Panc1 (cell line): ENCODE measurements around the gene CCDC69. TPM values are rescaled to one million over a fixed set of nuclear protein-coding genes. Genes with fewer than 3 reads are reported as not detected.

ENCODE experiments used
- ATAC-seq: fragments of 200-7000 bp; cut with Tn5 transposase; 2 replicates; pipeline ENCODE4 v1.9.1; 2020; ENCODE audit warnings: mild to moderate bottlenecking, moderate library complexity
- BruUV-seq: library from RNA; stranded (reverse); fragments of 400-500 nt; replicated peaks from 2 replicates; lab custom pipeline; 2021; lab: Mats Ljungman, UMichigan
- CTCF ChIA-PET: fragments of 300-600 bp; sonication (Branson Sonifier 250); formaldehyde crosslinking; loops from one replicate; lab custom pipeline; 2022; ENCODE audit warnings: antibody characterized with exemption; lab: Charles Lee
- POLR2A ChIA-PET: fragments of 300-600 bp; sonication (Branson Sonifier 250); formaldehyde crosslinking; loops from one replicate; lab custom pipeline; 2022; ENCODE audit warnings: antibody characterized with exemption; lab: Charles Lee
- DNase-seq: peaks from one replicate; pipeline ENCODE4 v3.0.0-alpha.2; 2010; ENCODE audit warnings: low read depth, low spot score
- H3K27ac ChIP-seq: 2 replicates; pipeline ENCODE4 v1.5.1; 2011; ENCODE audit warnings: mild to moderate bottlenecking, low read length, inconsistent platforms
- H3K27me3 ChIP-seq: fragments of 200-500 bp; sonication (Bioruptor generic); 2 replicates; pipeline ENCODE4 v1.6.0; 2014; ENCODE audit warnings: low read length, inconsistent platforms; ENCODE audit not compliant: control insufficient read depth, insufficient read depth
- H3K36me3 ChIP-seq: fragments of 200-500 bp; sonication (Bioruptor generic); 2 replicates; pipeline ENCODE4 v1.5.1; 2014; ENCODE audit warnings: inconsistent platforms, mild to moderate bottlenecking, low read length, moderate library complexity; ENCODE audit not compliant: control insufficient read depth, insufficient read depth
- H3K4me1 ChIP-seq: 2 replicates; pipeline ENCODE4 v1.5.1; 2011; ENCODE audit warnings: inconsistent platforms, mild to moderate bottlenecking, low read length, moderate library complexity; ENCODE audit not compliant: control insufficient read depth, insufficient read depth
- H3K4me3 ChIP-seq, 2 experiments: 2 replicates each; pipeline ENCODE4 v1.5.1; 2011 to 2012; ENCODE audit warnings: low read depth in 2 of 2, low read length in 2 of 2, mild to moderate bottlenecking in 2 of 2, inconsistent platforms in 1 of 2, moderate library complexity in 1 of 2
- H3K9me3 ChIP-seq: fragments of 200-500 bp; sonication (Bioruptor generic); 2 replicates; pipeline ENCODE4 v1.5.1; 2014; ENCODE audit warnings: low read depth, mild to moderate bottlenecking, inconsistent platforms, low read length, moderate library complexity; ENCODE audit not compliant: control insufficient read depth, insufficient read depth
- CTCF ChIP-seq: fragments of 450-650 bp; IDR thresholded peaks from 2 replicates; pipeline ENCODE4 v1.5.1; 2017; ENCODE audit warnings: mild to moderate bottlenecking
- POLR2AphosphoS5 ChIP-seq: IDR thresholded peaks from 2 replicates; pipeline ENCODE4 v1.6.1; 2012; ENCODE audit warnings: mild to moderate bottlenecking, low read depth, low read length, moderate library complexity
- REST ChIP-seq, 2 experiments: IDR thresholded peaks; 2 replicates each; pipeline ENCODE4 v1.6.1; 2011 to 2012; ENCODE audit warnings: low read depth in 2 of 2, control low read depth in 1 of 2, low read length in 1 of 2, mild to moderate bottlenecking in 1 of 2, moderate library complexity in 1 of 2; ENCODE audit not compliant: insufficient read depth in 1 of 2
- SIN3A ChIP-seq: IDR thresholded peaks from 2 replicates; pipeline ENCODE4 v1.6.1; 2012; ENCODE audit warnings: low read depth, mild to moderate bottlenecking, low read length, moderate library complexity, borderline replicate concordance; ENCODE audit not compliant: insufficient read depth
- TCF7L2 ChIP-seq: IDR thresholded peaks from 2 replicates; pipeline ENCODE4 v1.6.1; 2011; ENCODE audit warnings: mild to moderate bottlenecking, low read depth, low read length, inconsistent platforms
- in situ Hi-C: cut with HindIII; loops from 2 replicates; pipeline ENCODE4 v1.10.0; 2016; ENCODE audit warnings: low sequenced_read_pairs, low pct_unique_long_range_greater_than_20kb
- intact Hi-C: fragments of 100-400 bp; cut with micrococcal nuclease; formaldehyde crosslinking; loops from one replicate; pipeline ENCODE4 v1.10.0; 2022; ENCODE audit not compliant: unreplicated experiment
- total RNA-seq: library from RNA; stranded (reverse); gene quantifications from one replicate; pipeline ENCODE4 v1.2.1, GENCODE V29; 2021; ENCODE audit not compliant: unreplicated experiment

The CCDC69 gene
- total RNA-seq, 1 experiment from 2014 or later = 2.1 TPM

GRCh38 chr5:151137067-151137825, 86.6 kb downstream of the CCDC69 start:
- no TSS peak for BruUV-seq
- Histone ChIP-seq H3K27ac (no peak overlapping the region), H3K36me3 (no peaks in the 10 kb centered on the region), H3K27me3 (no peaks in the 10 kb centered on the region), H3K4me1 (no peaks in the 10 kb centered on the region), H3K4me3 (no peak overlapping the region), H3K9me3 (no peaks in the 10 kb centered on the region)
- DNase-seq (no peak), ATAC-seq (no peak)
- POLR2A ChIA-PET = no interaction called here
- in situ Hi-C loops = no loop called here
- intact Hi-C loops = no loop called here
- no peak for TF ChIP-seq POLR2AphosphoS5
- TF ChIP-seq SIN3A = no peak
- no peak for TF ChIP-seq CTCF
- TF ChIP-seq TCF7L2 = no peak
- TF ChIP-seq REST (IDR thresholded peaks at IDR 0.05; ENCODE audit: insufficient read depth in 1 of 2, low read depth in 2 of 2, low read length in 1 of 2) = no peak
- CTCF ChIA-PET = no interaction called here

- no peak for DNase-seq
- POLR2A ChIA-PET = no interaction called here
- CTCF ChIA-PET = no interaction called here
- Histone ChIP-seq H3K27me3 (no peaks in the 10 kb centered on the region), H3K9me3 (no peaks in the 10 kb centered on the region), H3K4me1 (no peaks in the 10 kb centered on the region), H3K4me3 (no peak overlapping the region), H3K27ac (no peak overlapping the region), H3K36me3 (no peaks in the 10 kb centered on the region)
- ATAC-seq = no peak
- no TSS peak for BruUV-seq
- in situ Hi-C loops (no loop called here), intact Hi-C loops (no loop called here)
- TF ChIP-seq REST (IDR thresholded peaks at IDR 0.05; ENCODE audit: insufficient read depth in 1 of 2, low read depth in 2 of 2, low read length in 1 of 2) = no peak
- no peak for TF ChIP-seq POLR2AphosphoS5
- no peak for TF ChIP-seq TCF7L2
- no peak for TF ChIP-seq CTCF
- TF ChIP-seq SIN3A = no peak
These were observed 89.7 kb downstream of the CCDC69 start for GRCh38 chr5:151134228-151134627.
